K562 (cell line): ENCODE results near the gene MPHOSPH9.

Experiments used
- HDAC2 ChIP-seq: fragments of 450-650 bp; IDR thresholded peaks from 2 replicates; pipeline ENCODE4 v1.6.1; 2016; ENCODE audit warnings: mild to moderate bottlenecking
- NR2C2 ChIP-seq, 2 experiments: fragments of 200-800 bp in 1 of 2; sonication (Bioruptor generic) in 1 of 2; sonication (generic) in 1 of 2; formaldehyde crosslinking in 1 of 2; IDR thresholded peaks; 2 replicates each; pipeline versions ENCODE4 v1.6.1 to v1.8.0; 2016 to 2022; ENCODE audit warnings: mild to moderate bottlenecking in 1 of 2, missing compliant biosample characterization in 1 of 2, missing genetic modification characterization in 1 of 2, missing genetic modification reagents in 1 of 2
- POLR2A ChIP-seq: fragments of 450-650 bp; conservative IDR thresholded peaks from 2 replicates; pipeline ENCODE4 v1.6.1; 2016
- POLR2B ChIP-seq: fragments of 450-650 bp; IDR thresholded peaks from 2 replicates; pipeline ENCODE4 v1.6.1; 2018; ENCODE audit warnings: low read depth; ENCODE audit not compliant: partially characterized antibody
- RAD51 ChIP-seq: fragments of 450-650 bp; IDR thresholded peaks from 2 replicates; pipeline ENCODE4 v1.7.1; 2016; ENCODE audit warnings: low read depth, mild to moderate bottlenecking, borderline replicate concordance
- SRSF9 ChIP-seq: fragments of 200-400 bp; formaldehyde crosslinking; IDR thresholded peaks from 2 replicates; pipeline ENCODE4 v1.6.1; 2017; ENCODE audit warnings: low read depth, low read length, borderline replicate concordance
- TCF7 ChIP-seq: sonication (generic); IDR thresholded peaks from 2 replicates; pipeline ENCODE4 v1.6.1; 2016; ENCODE audit warnings: antibody characterized with exemption, borderline replicate concordance
- TCFL5 ChIP-seq: fragments of 250-450 bp; sonication (Bioruptor Pico); conservative IDR thresholded peaks from 2 replicates; pipeline ENCODE4 v1.6.1; 2021; ENCODE audit warnings: mild to moderate bottlenecking, moderate library complexity, matching md5 sums
- ZNF274 ChIP-seq: IDR thresholded peaks from 2 replicates; pipeline ENCODE4 v1.6.1; 2011; ENCODE audit warnings: low read depth, mild to moderate bottlenecking, low read length, moderate library complexity, borderline replicate concordance
- TF ChIP-seq, protein P1 (sequence below): fragments of 250-450 bp; sonication (Bioruptor Pico); IDR thresholded peaks from 2 replicates; pipeline ENCODE4 v1.8.0; 2021; ENCODE audit warnings: borderline replicate concordance, mild to moderate bottlenecking, moderate library complexity; ENCODE audit not compliant: poor library complexity, severe bottlenecking
- TF ChIP-seq, protein P2 (sequence below): fragments of 450-650 bp; conservative IDR thresholded peaks from 2 replicates; pipeline ENCODE4 v1.6.1; 2016; ENCODE audit warnings: missing genetic modification characterization, low read depth, mild to moderate bottlenecking, control low read depth, missing compliant biosample characterization
- TF ChIP-seq, protein P3 (sequence below), 3 experiments: IDR thresholded peaks in 2 of 3; conservative IDR thresholded peaks in 1 of 3; 2 replicates each; pipeline ENCODE4 v1.5.1; 2011 to 2012; ENCODE audit warnings: low read length in 3 of 3, mild to moderate bottlenecking in 3 of 3, control low read depth in 2 of 3, improper control_type of control experiment in 1 of 3, inconsistent platforms in 1 of 3, low read depth in 1 of 3, mixed read lengths in 1 of 3, moderate library complexity in 1 of 3; ENCODE audit not compliant: insufficient read depth in 2 of 3

DNA sequence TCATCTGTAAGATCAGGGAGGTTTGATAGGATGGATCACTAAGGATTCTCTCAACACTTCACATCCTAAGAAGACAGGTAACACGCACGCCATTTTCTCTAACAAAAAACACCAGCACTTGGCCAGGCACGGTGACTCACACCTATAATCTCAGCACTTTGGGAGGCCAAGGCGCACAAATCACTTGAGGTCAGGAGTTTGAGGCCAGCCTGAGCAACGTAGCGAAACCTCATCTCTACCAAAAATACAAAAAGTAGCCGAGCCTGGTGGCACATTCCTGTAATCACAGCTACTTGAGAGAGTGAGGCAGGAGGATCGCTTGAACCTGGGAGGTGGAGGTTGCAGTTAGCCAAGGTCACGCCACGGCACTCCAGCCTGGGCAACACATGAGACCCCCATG, 49.2 kb upstream of the MPHOSPH9 start:
- TF ChIP-seq POLR2A (no peak), ZNF274 (no peak), POLR2B (no peak), RAD51 (no peak), TCF7 (no peak), TCFL5 (CRISPR knock-in tag) (no peak), NR2C2 (CRISPR knock-in tag; IDR thresholded peaks at IDR 0.05) (no peak), NR2C2 (tag; IDR thresholded peaks at IDR 0.05) (no peak), HDAC2 (no peak), SRSF9 (no peak)
- TF ChIP-seq, protein P1, sequence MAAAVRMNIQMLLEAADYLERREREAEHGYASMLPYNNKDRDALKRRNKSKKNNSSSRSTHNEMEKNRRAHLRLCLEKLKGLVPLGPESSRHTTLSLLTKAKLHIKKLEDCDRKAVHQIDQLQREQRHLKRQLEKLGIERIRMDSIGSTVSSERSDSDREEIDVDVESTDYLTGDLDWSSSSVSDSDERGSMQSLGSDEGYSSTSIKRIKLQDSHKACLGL (CRISPR knock-in tag) = no peak
- TF ChIP-seq, protein P2, sequence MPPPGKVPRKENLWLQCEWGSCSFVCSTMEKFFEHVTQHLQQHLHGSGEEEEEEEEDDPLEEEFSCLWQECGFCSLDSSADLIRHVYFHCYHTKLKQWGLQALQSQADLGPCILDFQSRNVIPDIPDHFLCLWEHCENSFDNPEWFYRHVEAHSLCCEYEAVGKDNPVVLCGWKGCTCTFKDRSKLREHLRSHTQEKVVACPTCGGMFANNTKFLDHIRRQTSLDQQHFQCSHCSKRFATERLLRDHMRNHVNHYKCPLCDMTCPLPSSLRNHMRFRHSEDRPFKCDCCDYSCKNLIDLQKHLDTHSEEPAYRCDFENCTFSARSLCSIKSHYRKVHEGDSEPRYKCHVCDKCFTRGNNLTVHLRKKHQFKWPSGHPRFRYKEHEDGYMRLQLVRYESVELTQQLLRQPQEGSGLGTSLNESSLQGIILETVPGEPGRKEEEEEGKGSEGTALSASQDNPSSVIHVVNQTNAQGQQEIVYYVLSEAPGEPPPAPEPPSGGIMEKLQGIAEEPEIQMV (tag) = no peak
- TF ChIP-seq, protein P3, sequence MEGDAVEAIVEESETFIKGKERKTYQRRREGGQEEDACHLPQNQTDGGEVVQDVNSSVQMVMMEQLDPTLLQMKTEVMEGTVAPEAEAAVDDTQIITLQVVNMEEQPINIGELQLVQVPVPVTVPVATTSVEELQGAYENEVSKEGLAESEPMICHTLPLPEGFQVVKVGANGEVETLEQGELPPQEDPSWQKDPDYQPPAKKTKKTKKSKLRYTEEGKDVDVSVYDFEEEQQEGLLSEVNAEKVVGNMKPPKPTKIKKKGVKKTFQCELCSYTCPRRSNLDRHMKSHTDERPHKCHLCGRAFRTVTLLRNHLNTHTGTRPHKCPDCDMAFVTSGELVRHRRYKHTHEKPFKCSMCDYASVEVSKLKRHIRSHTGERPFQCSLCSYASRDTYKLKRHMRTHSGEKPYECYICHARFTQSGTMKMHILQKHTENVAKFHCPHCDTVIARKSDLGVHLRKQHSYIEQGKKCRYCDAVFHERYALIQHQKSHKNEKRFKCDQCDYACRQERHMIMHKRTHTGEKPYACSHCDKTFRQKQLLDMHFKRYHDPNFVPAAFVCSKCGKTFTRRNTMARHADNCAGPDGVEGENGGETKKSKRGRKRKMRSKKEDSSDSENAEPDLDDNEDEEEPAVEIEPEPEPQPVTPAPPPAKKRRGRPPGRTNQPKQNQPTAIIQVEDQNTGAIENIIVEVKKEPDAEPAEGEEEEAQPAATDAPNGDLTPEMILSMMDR (IDR thresholded peaks at IDR 0.05 in 2 of 3, conservative IDR thresholded peaks at IDR 0.05 in 1 of 3; ENCODE audit: insufficient read depth in 2 of 3, low read depth in 1 of 3, low read length in 3 of 3) = no peak
